Measurements from ENCODE around the gene PNO1.
A peak's percentile ranks its signal among the peaks of the same experiment; 100 is the strongest.

Gene PNO1

GRCh38 chr2:68196120-68196716 lies 38.5 kb downstream of the PNO1 start:
- DNase-seq: no peak

GRCh38 chr2:68200157-68200787 lies 42.6 kb downstream of the PNO1 start:
- no peak for DNase-seq

- no peak for DNase-seq
These were observed 45.9 kb downstream of the PNO1 start for GRCh38 chr2:68203587-68203986.

GRCh38 chr2:68206793-68207192 lies 49.1 kb downstream of the PNO1 start:
- no peak for DNase-seq

- no peak for DNase-seq
These were observed 56.7 kb downstream of the PNO1 start for GRCh38 chr2:68214381-68214780.

- no peak for DNase-seq
These were observed 59.0 kb downstream of the PNO1 start for GRCh38 chr2:68216454-68217310.

GRCh38 chr2:68217729-68218128 lies 60.0 kb downstream of the PNO1 start:
- no peak for DNase-seq

- DNase-seq: no peak
These were observed 60.7 kb downstream of the PNO1 start for GRCh38 chr2:68218343-68218901.

GRCh38 chr2:68222287-68222686 lies 64.6 kb downstream of the PNO1 start:
- DNase-seq: no peak

- DNase-seq: no peak
These were observed 65.7 kb downstream of the PNO1 start for GRCh38 chr2:68223419-68223818.

- DNase-seq: peak; percentile 14
These were observed 67.5 kb downstream of the PNO1 start for GRCh38 chr2:68225119-68225632.
